MCF 10A (cell line): ENCODE results near the gene PAWR. TPM values are rescaled to one million over a fixed set of nuclear protein-coding genes. Genes with fewer than 3 reads are reported as not detected.

ENCODE experiments used
- BruUV-seq: library from RNA; stranded (reverse); fragments of 400-500 nt; replicated peaks from 2 replicates; lab custom pipeline; 2021; lab: Mats Ljungman, UMichigan
- CTCF ChIA-PET: fragments of 300-600 bp; sonication (Branson Sonifier 250); formaldehyde crosslinking; extraction: SDS; loops from one replicate; lab custom pipeline; 2021; ENCODE audit warnings: antibody characterized with exemption, inconsistent platforms; lab: Yijun Ruan, JAX
- POLR2A ChIA-PET: fragments of 300-600, 350-650 bp; sonication (Branson Sonifier 250); formaldehyde crosslinking; extraction: SDS; loops from one replicate; lab custom pipeline; 2020; ENCODE audit warnings: antibody characterized with exemption, inconsistent platforms; lab: Yijun Ruan, JAX
- DNase-seq: peaks from one replicate; pipeline ENCODE4 v3.0.0-alpha.2; 2018; ENCODE audit not compliant: unreplicated experiment
- H3K27ac Mint-ChIP-seq: one replicate; pipeline ENCODE4 v1.8.0; 2022; ENCODE audit warnings: mild to moderate bottlenecking, low read depth, mixed read lengths; ENCODE audit not compliant: unreplicated experiment
- H3K27me3 Mint-ChIP-seq: one replicate; pipeline ENCODE4 v1.8.0; 2022; ENCODE audit warnings: mixed read lengths; ENCODE audit not compliant: insufficient read depth, unreplicated experiment
- H3K36me3 Mint-ChIP-seq: one replicate; pipeline ENCODE4 v1.8.0; 2022; ENCODE audit warnings: mild to moderate bottlenecking, moderate library complexity, mixed read lengths; ENCODE audit not compliant: insufficient read depth, unreplicated experiment
- H3K4me1 Mint-ChIP-seq: one replicate; pipeline ENCODE4 v1.8.0; 2022; ENCODE audit warnings: mixed read lengths; ENCODE audit not compliant: insufficient read depth, unreplicated experiment
- H3K4me3 Mint-ChIP-seq: one replicate; pipeline ENCODE4 v1.8.0; 2022; ENCODE audit warnings: mild to moderate bottlenecking, moderate library complexity, mixed read lengths; ENCODE audit not compliant: unreplicated experiment
- H3K9me3 Mint-ChIP-seq: one replicate; pipeline ENCODE4 v1.8.0; 2022; ENCODE audit warnings: mixed read lengths; ENCODE audit not compliant: unreplicated experiment
- intact Hi-C: fragments of 100-400 bp; cut with micrococcal nuclease; formaldehyde crosslinking; loops from 2 replicates; pipeline ENCODE4 v1.14.1; 2022
- total RNA-seq: library from RNA; stranded (reverse); gene quantifications from 2 replicates; pipeline ENCODE4 v1.2.3, GENCODE V29; 2022
- TF ChIP-seq, protein P1 (sequence below): fragments of 200-600 bp; IDR thresholded peaks from one replicate; pipeline ENCODE4 v1.8.0; 2022; ENCODE audit warnings: antibody characterized with exemption, mild to moderate bottlenecking; ENCODE audit not compliant: unreplicated experiment

PAWR gene
- total RNA-seq, 1 experiment from 2014 or later = 330 TPM

DNA sequence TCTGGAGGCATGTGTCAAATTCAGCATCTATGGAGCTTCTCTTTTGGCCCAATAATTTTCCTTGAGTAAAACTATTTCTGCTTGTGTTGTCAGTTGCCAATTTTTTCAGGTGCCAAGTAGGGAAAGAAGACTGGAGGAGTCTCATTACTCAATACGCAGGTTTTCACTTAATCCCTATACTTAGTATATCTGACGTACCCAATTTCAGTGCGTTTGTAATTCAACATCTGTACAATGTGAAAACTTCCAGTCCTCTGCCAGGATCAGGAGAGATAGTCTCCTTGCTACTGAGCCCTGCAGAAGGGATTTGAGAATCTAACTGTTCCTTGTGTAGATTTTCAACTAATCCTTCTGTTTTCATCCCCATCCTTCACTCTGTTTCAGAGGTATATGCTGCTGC is 5.7 kb upstream of the PAWR start:
- H3K36me3 Mint-ChIP-seq = no peaks in the 10 kb centered on the region
- H3K4me1 Mint-ChIP-seq = peaks cover 20% of the 10 kb centered on the region
- CTCF ChIA-PET = no interaction called here
- POLR2A ChIA-PET = interaction anchor here (6.5 kb wide), 1 partner anchor 29 kb away, joined by 48 read pairs; no protein-coding TSS in a partner anchor
- no peak overlapping the region for H3K4me3 Mint-ChIP-seq
- H3K27me3 Mint-ChIP-seq = no peaks in the 10 kb centered on the region
- TF ChIP-seq, protein P1, sequence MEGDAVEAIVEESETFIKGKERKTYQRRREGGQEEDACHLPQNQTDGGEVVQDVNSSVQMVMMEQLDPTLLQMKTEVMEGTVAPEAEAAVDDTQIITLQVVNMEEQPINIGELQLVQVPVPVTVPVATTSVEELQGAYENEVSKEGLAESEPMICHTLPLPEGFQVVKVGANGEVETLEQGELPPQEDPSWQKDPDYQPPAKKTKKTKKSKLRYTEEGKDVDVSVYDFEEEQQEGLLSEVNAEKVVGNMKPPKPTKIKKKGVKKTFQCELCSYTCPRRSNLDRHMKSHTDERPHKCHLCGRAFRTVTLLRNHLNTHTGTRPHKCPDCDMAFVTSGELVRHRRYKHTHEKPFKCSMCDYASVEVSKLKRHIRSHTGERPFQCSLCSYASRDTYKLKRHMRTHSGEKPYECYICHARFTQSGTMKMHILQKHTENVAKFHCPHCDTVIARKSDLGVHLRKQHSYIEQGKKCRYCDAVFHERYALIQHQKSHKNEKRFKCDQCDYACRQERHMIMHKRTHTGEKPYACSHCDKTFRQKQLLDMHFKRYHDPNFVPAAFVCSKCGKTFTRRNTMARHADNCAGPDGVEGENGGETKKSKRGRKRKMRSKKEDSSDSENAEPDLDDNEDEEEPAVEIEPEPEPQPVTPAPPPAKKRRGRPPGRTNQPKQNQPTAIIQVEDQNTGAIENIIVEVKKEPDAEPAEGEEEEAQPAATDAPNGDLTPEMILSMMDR = no peak
- intact Hi-C loops = no loop called here
- H3K27ac Mint-ChIP-seq = no peak overlapping the region
- BruUV-seq = no TSS peak
- no peak for DNase-seq
- H3K9me3 Mint-ChIP-seq = no peaks in the 10 kb centered on the region

DNA sequence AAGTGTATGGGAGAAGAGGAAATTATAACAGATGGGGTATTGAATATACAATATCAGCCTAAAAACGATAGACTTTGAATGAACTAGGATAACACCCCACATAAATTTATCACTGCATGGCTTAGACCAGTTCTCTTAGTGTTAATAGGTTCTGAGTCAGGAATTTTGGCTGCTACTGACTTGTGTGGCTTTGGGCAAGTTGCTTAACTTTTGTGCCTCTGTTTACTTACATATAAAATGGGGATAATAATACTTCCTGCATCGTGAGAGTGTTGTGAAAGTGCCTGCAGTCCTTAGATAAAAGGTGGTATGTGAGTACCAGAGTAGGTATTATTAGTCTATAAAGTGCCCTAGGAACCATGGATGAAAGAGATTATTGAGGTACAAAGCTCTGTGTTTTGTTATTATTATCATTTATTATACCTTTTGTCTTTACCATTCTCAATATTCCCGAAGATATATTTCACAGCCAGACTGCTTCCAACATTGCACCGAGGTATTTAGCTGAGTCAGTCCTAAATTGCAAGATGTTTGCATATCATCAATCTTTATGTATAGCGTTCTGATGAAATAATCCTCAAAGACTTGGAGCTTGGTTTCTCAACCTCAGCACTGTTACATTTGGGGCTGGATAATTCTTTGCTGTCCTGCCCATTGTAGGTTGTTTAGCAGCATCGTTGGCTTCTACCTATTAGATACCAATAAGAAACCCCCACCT is 2.3 kb upstream of the PAWR start:
- BruUV-seq = no TSS peak
- Mint-ChIP-seq H3K27ac (peak overlapping the region; percentile 96), H3K36me3 (peaks cover 4% of the 10 kb centered on the region), H3K9me3 (no peaks in the 10 kb centered on the region), H3K4me3 (peak overlapping the region; percentile 87), H3K4me1 (peaks cover 20% of the 10 kb centered on the region), H3K27me3 (no peaks in the 10 kb centered on the region)
- TF ChIP-seq, protein P1 = no peak
- DNase-seq = peak; percentile 68
- intact Hi-C loops = loop anchor here (2.0 to 5.0 kb wide), 2 partner anchors 32 to 574 kb away; no protein-coding TSS in a partner anchor
- ChIA-PET POLR2A (interaction anchor here (0.6 to 11.0 kb wide), 21 partner anchors 9 to 496 kb away, joined by 3 to 103 read pairs (median 5); no protein-coding TSS in a partner anchor), CTCF (interaction anchor here (0.6 to 4.8 kb wide), 12 partner anchors 12 to 1172 kb away, joined by 3 to 18 read pairs (median 4); no protein-coding TSS in a partner anchor)

DNA sequence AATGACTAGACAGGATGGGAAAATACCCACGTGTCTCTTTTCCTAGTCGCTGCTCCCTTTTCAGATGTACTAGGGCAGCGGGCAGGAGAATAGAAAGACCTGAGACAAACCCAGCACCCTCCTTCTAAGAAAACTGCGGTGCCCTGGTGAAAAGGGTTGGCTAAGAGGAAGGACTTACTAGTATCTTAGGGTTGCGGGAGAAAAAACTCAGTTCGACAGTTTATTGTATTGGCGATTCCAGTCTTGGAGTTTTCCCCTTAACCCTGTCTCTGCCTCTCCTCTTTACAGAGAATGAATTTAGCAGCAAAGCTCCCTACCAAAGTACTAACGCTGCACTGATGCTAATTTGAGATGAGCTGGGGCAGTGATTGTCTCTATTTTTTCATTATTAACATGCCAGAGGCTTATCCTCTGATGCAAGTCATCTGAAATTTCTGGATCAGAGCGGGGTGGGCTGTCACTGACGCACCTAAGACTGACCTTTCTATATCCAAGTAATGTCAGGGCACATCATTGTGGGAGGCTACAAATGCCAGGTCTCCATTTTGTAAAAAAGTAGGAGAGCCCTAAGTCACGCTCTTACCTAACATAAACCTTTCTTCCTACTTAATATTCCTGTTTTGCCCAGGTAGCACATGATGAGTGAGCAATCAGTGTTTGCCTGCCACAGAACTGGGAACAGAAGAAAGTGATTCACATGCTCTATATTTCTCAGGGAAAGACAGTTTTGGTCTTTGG is 916 bp upstream of the PAWR start:
- Mint-ChIP-seq H3K9me3 (no peaks in the 10 kb centered on the region), H3K27me3 (no peaks in the 10 kb centered on the region), H3K36me3 (peaks cover 5% of the 10 kb centered on the region), H3K27ac (peak overlapping the region; percentile 96), H3K4me3 (peak overlapping the region; percentile 87), H3K4me1 (peaks cover 24% of the 10 kb centered on the region)
- ChIA-PET POLR2A (interaction anchor here (0.5 to 11.0 kb wide), 32 partner anchors 8 to 828 kb away, joined by 3 to 103 read pairs (median 6); partner anchors contain the start of gene PPP1R12A), CTCF (interaction anchor here (0.6 to 4.8 kb wide), 18 partner anchors 11 to 578 kb away, joined by 3 to 18 read pairs (median 4); no protein-coding TSS in a partner anchor)
- DNase-seq = peak; percentile 81
- TSS peak; percentile 78 for BruUV-seq
- TF ChIP-seq, protein P1 = no peak
- intact Hi-C loops = loop anchor here (1.0 to 5.0 kb wide), 6 partner anchors 33 to 576 kb away; partner anchors contain the start of gene PPP1R12A
